ENCODE results near the gene CACNA1C. TPM values are rescaled to one million over a fixed set of nuclear protein-coding genes. Genes with fewer than 3 reads are reported as not detected.

Gene CACNA1C
- total and polyA plus RNA-seq, 10 of the 15 experiments (the other 5 are each of a cell fraction or from before 2014, with no cell fraction given) = under 0.01 to 0.15 (median 0.09) TPM; not detected in 5

DNA sequence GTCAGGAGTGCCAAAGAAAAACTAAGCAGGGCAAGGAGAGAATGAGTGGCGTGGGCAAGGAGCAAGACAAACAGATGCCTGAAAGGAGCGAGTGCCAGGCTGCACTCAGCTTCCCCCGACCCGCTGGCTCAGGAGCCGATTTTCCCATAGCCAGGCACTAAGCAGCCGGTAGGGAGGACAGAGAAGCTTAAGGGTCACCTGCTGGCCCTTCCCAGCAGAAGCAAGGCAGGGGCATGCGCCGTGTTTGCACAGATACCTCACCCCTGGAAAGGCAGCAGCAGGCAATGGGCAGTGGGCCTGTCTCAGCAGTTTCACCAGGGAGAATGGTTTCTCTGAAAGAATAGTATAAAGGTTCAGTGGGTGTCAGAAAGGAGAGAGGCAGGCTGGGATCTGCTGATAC is 637.1 kb downstream of the CACNA1C start (continued):
- TF ChIP-seq, protein P1, sequence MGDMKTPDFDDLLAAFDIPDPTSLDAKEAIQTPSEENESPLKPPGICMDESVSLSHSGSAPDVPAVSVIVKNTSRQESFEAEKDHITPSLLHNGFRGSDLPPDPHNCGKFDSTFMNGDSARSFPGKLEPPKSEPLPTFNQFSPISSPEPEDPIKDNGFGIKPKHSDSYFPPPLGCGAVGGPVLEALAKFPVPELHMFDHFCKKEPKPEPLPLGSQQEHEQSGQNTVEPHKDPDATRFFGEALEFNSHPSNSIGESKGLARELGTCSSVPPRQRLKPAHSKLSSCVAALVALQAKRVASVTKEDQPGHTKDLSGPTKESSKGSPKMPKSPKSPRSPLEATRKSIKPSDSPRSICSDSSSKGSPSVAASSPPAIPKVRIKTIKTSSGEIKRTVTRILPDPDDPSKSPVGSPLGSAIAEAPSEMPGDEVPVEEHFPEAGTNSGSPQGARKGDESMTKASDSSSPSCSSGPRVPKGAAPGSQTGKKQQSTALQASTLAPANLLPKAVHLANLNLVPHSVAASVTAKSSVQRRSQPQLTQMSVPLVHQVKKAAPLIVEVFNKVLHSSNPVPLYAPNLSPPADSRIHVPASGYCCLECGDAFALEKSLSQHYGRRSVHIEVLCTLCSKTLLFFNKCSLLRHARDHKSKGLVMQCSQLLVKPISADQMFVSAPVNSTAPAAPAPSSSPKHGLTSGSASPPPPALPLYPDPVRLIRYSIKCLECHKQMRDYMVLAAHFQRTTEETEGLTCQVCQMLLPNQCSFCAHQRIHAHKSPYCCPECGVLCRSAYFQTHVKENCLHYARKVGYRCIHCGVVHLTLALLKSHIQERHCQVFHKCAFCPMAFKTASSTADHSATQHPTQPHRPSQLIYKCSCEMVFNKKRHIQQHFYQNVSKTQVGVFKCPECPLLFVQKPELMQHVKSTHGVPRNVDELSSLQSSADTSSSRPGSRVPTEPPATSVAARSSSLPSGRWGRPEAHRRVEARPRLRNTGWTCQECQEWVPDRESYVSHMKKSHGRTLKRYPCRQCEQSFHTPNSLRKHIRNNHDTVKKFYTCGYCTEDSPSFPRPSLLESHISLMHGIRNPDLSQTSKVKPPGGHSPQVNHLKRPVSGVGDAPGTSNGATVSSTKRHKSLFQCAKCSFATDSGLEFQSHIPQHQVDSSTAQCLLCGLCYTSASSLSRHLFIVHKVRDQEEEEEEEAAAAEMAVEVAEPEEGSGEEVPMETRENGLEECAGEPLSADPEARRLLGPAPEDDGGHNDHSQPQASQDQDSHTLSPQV (IDR thresholded peaks at IDR 0.05) = no peak
- TF ChIP-seq RB1 (IDR thresholded peaks at IDR 0.05; ENCODE audit: borderline replicate concordance) = no peak

DNA sequence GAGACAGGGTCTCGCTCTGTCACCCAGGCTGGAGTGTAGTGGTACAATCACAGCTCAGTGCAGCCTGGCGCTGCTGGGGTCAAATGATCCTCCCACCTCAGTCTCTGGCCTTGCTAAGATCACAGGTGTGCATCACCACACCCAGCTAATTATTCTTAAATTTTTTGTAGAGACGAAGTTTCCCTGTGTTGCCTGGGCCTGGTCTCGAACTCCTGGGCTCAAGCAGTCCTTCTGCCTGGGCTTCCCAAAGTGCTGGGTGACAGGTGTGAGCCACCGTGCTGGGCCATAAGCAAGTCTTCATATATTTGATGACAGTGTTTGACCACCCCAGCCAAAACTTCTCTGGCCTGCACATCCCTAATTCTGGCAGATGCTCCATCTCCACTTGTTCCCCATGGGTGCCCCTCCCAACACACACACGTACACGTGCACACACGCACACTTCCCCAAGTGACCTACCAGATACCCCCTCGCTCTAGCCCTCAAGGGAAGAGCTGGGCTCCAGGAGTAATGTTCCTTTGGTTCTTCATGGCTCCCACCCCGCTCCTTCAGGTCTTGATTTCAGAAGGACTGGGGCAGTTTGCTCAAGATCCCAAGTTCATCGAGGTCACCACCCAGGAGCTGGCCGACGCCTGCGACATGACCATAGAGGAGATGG is 637.7 kb downstream of the CACNA1C start:
- Histone ChIP-seq H3K27ac (ENCODE audit: control insufficient read depth, insufficient read depth) (no peak overlapping the region), H3K27me3 (replicated peaks in 1 of 2; ENCODE audit: control insufficient read depth in 2 of 2, insufficient read depth in 2 of 2, low read length in 1 of 2) (peaks cover 3 to 5% of the 10 kb centered on the region in 2 experiments; a peak in 3 of 4 replicates), H3K4me2 (ENCODE audit: control insufficient read depth, insufficient read depth) (peak overlapping the region; percentile 62), H2AFZ (ENCODE audit: control insufficient read depth, low read depth, low read length) (no peak overlapping the region), H3K79me2 (ENCODE audit: control insufficient read depth, insufficient read depth, low read length) (no peaks in the 10 kb centered on the region), H3K9me3 (replicated peaks; ENCODE audit: control insufficient read depth, insufficient read depth, low read length) (no peaks in the 10 kb centered on the region), H4K20me1 (ENCODE audit: control insufficient read depth, insufficient read depth) (no peaks in the 10 kb centered on the region), H3K4me3 (peak overlapping the region; percentile 67; the same call in 1 of the 2 replicates), H3K4me1 (ENCODE audit: control insufficient read depth, insufficient read depth, low read length) (peaks cover 7% of the 10 kb centered on the region), H3K36me3 (ENCODE audit: control insufficient read depth in 2 of 2, insufficient read depth in 2 of 2, low read length in 1 of 2) (no peaks in the 10 kb centered on the region), H3K9ac (ENCODE audit: control insufficient read depth, insufficient read depth, low read length) (no peak overlapping the region)
- intact Hi-C loops (cut with micrococcal nuclease; ENCODE audit: unreplicated experiment) = no loop called here
- BruUV-seq (replicated peaks) = no TSS peak
- FAIRE-seq (no peak), ATAC-seq (no peak), DNase-seq (ENCODE audit: low read depth, low spot score) (no peak)
- in situ Hi-C loops (cut with MboI) = no loop called here
- WGBS (ENCODE audit: insufficient coverage, insufficient replicate concordance, low lambda C conversion rate, missing lambda C conversion rate) = 48% methylated on average over 14 of the region's 14 CpGs
- RAD21 ChIA-PET (ENCODE audit: unreplicated experiment) = no interaction called here
- CTCF ChIA-PET = no interaction called here
- SMC1A ChIA-PET (ENCODE audit: uncharacterized antibody, unreplicated experiment) = no interaction called here
- POLR2A ChIA-PET = no interaction called here
- TF ChIP-seq JUNB (IDR thresholded peaks at IDR 0.05) = no peak
- TF ChIP-seq, protein P2, sequence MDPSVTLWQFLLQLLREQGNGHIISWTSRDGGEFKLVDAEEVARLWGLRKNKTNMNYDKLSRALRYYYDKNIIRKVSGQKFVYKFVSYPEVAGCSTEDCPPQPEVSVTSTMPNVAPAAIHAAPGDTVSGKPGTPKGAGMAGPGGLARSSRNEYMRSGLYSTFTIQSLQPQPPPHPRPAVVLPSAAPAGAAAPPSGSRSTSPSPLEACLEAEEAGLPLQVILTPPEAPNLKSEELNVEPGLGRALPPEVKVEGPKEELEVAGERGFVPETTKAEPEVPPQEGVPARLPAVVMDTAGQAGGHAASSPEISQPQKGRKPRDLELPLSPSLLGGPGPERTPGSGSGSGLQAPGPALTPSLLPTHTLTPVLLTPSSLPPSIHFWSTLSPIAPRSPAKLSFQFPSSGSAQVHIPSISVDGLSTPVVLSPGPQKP (IDR thresholded peaks at IDR 0.05; ENCODE audit: low read depth, low read length) = no peak
- TF ChIP-seq LARP7 (IDR thresholded peaks at IDR 0.05) = no peak
- no peak for TF ChIP-seq PML (IDR thresholded peaks at IDR 0.05; ENCODE audit: low read length)
- no peak for TF ChIP-seq RBBP5 (conservative IDR thresholded peaks at IDR 0.05)
- no peak for TF ChIP-seq ZNF274 (IDR thresholded peaks at IDR 0.05; ENCODE audit: insufficient read depth, insufficient read length)
- no peak for TF ChIP-seq NBN (IDR thresholded peaks at IDR 0.05)
- no peak for TF ChIP-seq RUNX3 (IDR thresholded peaks at IDR 0.05; ENCODE audit: low read length)
- TF ChIP-seq SREBF2 (IDR thresholded peaks at IDR 0.05; ENCODE audit: low read length) = no peak
- no peak for TF ChIP-seq ZZZ3 (IDR thresholded peaks at IDR 0.05; ENCODE audit: control insufficient read depth, insufficient read length, low read depth)
- no peak for TF ChIP-seq ASH2L (IDR thresholded peaks at IDR 0.05; ENCODE audit: borderline replicate concordance, low read depth)
- TF ChIP-seq, protein P3, sequence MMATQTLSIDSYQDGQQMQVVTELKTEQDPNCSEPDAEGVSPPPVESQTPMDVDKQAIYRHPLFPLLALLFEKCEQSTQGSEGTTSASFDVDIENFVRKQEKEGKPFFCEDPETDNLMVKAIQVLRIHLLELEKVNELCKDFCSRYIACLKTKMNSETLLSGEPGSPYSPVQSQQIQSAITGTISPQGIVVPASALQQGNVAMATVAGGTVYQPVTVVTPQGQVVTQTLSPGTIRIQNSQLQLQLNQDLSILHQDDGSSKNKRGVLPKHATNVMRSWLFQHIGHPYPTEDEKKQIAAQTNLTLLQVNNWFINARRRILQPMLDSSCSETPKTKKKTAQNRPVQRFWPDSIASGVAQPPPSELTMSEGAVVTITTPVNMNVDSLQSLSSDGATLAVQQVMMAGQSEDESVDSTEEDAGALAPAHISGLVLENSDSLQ (IDR thresholded peaks at IDR 0.05) = no peak
- no peak for TF ChIP-seq HDAC6 (IDR thresholded peaks at IDR 0.05; ENCODE audit: unreplicated experiment)
- TF ChIP-seq IKZF1 (conservative IDR thresholded peaks at IDR 0.05) = no peak
- TF ChIP-seq SP1 (IDR thresholded peaks at IDR 0.05; ENCODE audit: low read depth, low read length) = no peak
- TF ChIP-seq NFYA (IDR thresholded peaks at IDR 0.05; ENCODE audit: borderline replicate concordance, low read depth, low read length) = no peak
- no peak for TF ChIP-seq DPF2 (IDR thresholded peaks at IDR 0.05)
- no peak for TF ChIP-seq SREBF1 (IDR thresholded peaks at IDR 0.05; ENCODE audit: low read length)

Data from GM12878 (cell line).